OCI-LY7 (cell line): ENCODE results near the gene IL26. TPM values are rescaled to one million over a fixed set of nuclear protein-coding genes. Genes with fewer than 3 reads are reported as not detected.
A peak's percentile ranks its signal among the peaks of the same experiment; 100 is the strongest.

Experiments used
- BruUV-seq: library from RNA; stranded (reverse); fragments of 400-500 nt; replicated peaks from 2 replicates; lab custom pipeline; 2021; lab: Mats Ljungman, UMichigan
- CTCF ChIA-PET: fragments of 300-600 bp; sonication (Branson Sonifier 250); formaldehyde crosslinking; loops from one replicate; lab custom pipeline; 2022; ENCODE audit warnings: antibody characterized with exemption; ENCODE audit not compliant: unreplicated experiment; lab: Charles Lee
- POLR2A ChIA-PET: fragments of 300-600 bp; sonication (Branson Sonifier 250); formaldehyde crosslinking; loops from one replicate; lab custom pipeline; 2022; ENCODE audit warnings: antibody characterized with exemption; lab: Charles Lee
- DNase-seq: peaks from one replicate; pipeline ENCODE4 v3.0.0-alpha.2; 2015; ENCODE audit warnings: low spot score
- H2AFZ ChIP-seq: fragments of 200-600 bp; sonication (generic), shearing (Covaris generic); 2 replicates; pipeline ENCODE4 v1.6.1; 2014; ENCODE audit warnings: mild to moderate bottlenecking, antibody characterized with exemption, low read length, moderate library complexity
- H3K27ac ChIP-seq: fragments of 200-600 bp; sonication (generic); 2 replicates; pipeline ENCODE4 v1.5.1; 2014; ENCODE audit warnings: mixed run types, low read depth, mild to moderate bottlenecking, moderate library complexity, low read length, inconsistent platforms; ENCODE audit not compliant: poor library complexity, severe bottlenecking
- H3K36me3 ChIP-seq: fragments of 200-600 bp; sonication (generic); 2 replicates; pipeline ENCODE4 v1.6.1; 2014; ENCODE audit warnings: mild to moderate bottlenecking, antibody characterized with exemption, low read length, moderate library complexity, mixed read lengths; ENCODE audit not compliant: insufficient read depth
- H3K4me1 ChIP-seq: fragments of 200-600 bp; sonication (generic); 2 replicates; pipeline ENCODE4 v1.5.1; 2014; ENCODE audit warnings: mild to moderate bottlenecking, low read length; ENCODE audit not compliant: insufficient read depth, poor library complexity, severe bottlenecking
- H3K4me2 ChIP-seq: fragments of 200-600 bp; sonication (generic); 2 replicates; pipeline ENCODE4 v1.6.1; 2014; ENCODE audit warnings: mild to moderate bottlenecking, low read length
- H3K4me3 ChIP-seq: fragments of 200-600 bp; sonication (generic); 2 replicates; pipeline ENCODE4 v1.5.1; 2014; ENCODE audit warnings: mild to moderate bottlenecking, low read depth, low read length; ENCODE audit not compliant: poor library complexity, severe bottlenecking
- H3K79me2 ChIP-seq: fragments of 200-600 bp; sonication (generic); 2 replicates; pipeline ENCODE4 v1.6.1; 2016; ENCODE audit warnings: low read depth, mild to moderate bottlenecking, low read length, moderate library complexity, mixed read lengths; ENCODE audit not compliant: insufficient read depth
- H3K9me2 ChIP-seq: fragments of 200-600 bp; sonication (generic); 2 replicates; pipeline ENCODE4 v1.6.1; 2016; ENCODE audit warnings: mild to moderate bottlenecking, low read length, mixed read lengths; ENCODE audit not compliant: insufficient read depth
- H3K9me3 ChIP-seq: fragments of 200-600 bp; sonication (generic); 2 replicates; pipeline ENCODE4 v1.6.1; 2014; ENCODE audit warnings: mild to moderate bottlenecking, mixed run types, low read length, mixed read lengths
- H4K20me1 ChIP-seq: fragments of 200-600 bp; sonication (generic); 2 replicates; pipeline ENCODE4 v1.6.1; 2014; ENCODE audit warnings: mild to moderate bottlenecking, antibody characterized with exemption, low read length, moderate library complexity, mixed read lengths; ENCODE audit not compliant: insufficient read depth
- CTCF ChIP-seq: fragments of 200-600 bp; sonication (generic); conservative IDR thresholded peaks from 2 replicates; pipeline ENCODE4 v1.5.1; 2014; ENCODE audit warnings: mild to moderate bottlenecking, antibody characterized with exemption, low read length, moderate library complexity, mixed read lengths
- EZH2phosphoT487 ChIP-seq: fragments of 200-600 bp; sonication (generic); IDR thresholded peaks from 2 replicates; pipeline ENCODE4 v1.6.1; 2018; ENCODE audit warnings: low read depth, borderline replicate concordance, mild to moderate bottlenecking, mixed run types, antibody characterized with exemption, low read length, moderate library complexity, mixed read lengths
- intact Hi-C: fragments of 100-400 bp; cut with micrococcal nuclease; formaldehyde crosslinking; loops from one replicate; pipeline ENCODE4 v1.10.0; 2022; ENCODE audit not compliant: unreplicated experiment
- total RNA-seq, 2 experiments: library from RNA; depleted of rRNA in 1 of 2; stranded (reverse); fragments of >200 nt in 1 of 2; shearing (Covaris generic) in 1 of 2; gene quantifications; 2 replicates each; pipeline ENCODE4 v1.2.3, GENCODE V29; 2014 to 2022

IL26 gene
- total RNA-seq, 2 experiments from 2014 or later, result not detected

- Histone ChIP-seq H3K27ac (no peak overlapping the region), H3K9me3 (no peaks in the 10 kb centered on the region), H2AFZ (no peak overlapping the region), H3K79me2 (no peaks in the 10 kb centered on the region), H3K4me3 (no peak overlapping the region), H4K20me1 (no peaks in the 10 kb centered on the region), H3K9me2 (no peaks in the 10 kb centered on the region), H3K4me1 (peaks cover 10% of the 10 kb centered on the region), H3K36me3 (no peaks in the 10 kb centered on the region), H3K4me2 (no peak overlapping the region)
- CTCF ChIA-PET, result no interaction called here
- DNase-seq, result no peak
- POLR2A ChIA-PET, result interaction anchor here (0.7 to 1.7 kb wide), 3 partner anchors 9 to 48 kb away, joined by 3 read pairs; no protein-coding TSS in a partner anchor
- no peak for TF ChIP-seq EZH2phosphoT487
- no peak for TF ChIP-seq CTCF
- intact Hi-C loops, result no loop called here
- BruUV-seq, result no TSS peak
These were observed 35.8 kb downstream of the IL26 start for GRCh38 chr12:68189821-68190242.

- no TSS peak for BruUV-seq
- H3K36me3 ChIP-seq, result no peaks in the 10 kb centered on the region
- TF ChIP-seq EZH2phosphoT487, result no peak
- no peaks in the 10 kb centered on the region for H3K79me2 ChIP-seq
- H3K4me3 ChIP-seq, result no peak overlapping the region
- no peaks in the 10 kb centered on the region for H3K9me3 ChIP-seq
- no peak overlapping the region for H3K27ac ChIP-seq
- ChIA-PET CTCF (no interaction called here), POLR2A (interaction anchor here (0.6 to 0.9 kb wide), 2 partner anchors 31 to 1197 kb away, joined by 3 read pairs; no protein-coding TSS in a partner anchor)
- H2AFZ ChIP-seq, result no peak overlapping the region
- DNase-seq, result peak; percentile 13
- H3K9me2 ChIP-seq, result no peaks in the 10 kb centered on the region
- peaks cover 25% of the 10 kb centered on the region for H3K4me1 ChIP-seq
- H4K20me1 ChIP-seq, result no peaks in the 10 kb centered on the region
- H3K4me2 ChIP-seq, result no peak overlapping the region
- intact Hi-C loops, result no loop called here
These were observed 40.0 kb downstream of the IL26 start for GRCh38 chr12:68185598-68185997.

- no peaks in the 10 kb centered on the region for H4K20me1 ChIP-seq
- H3K9me3 ChIP-seq, result no peaks in the 10 kb centered on the region
- peaks cover 47% of the 10 kb centered on the region for H3K4me1 ChIP-seq
- no peak overlapping the region for H3K4me3 ChIP-seq
- peak overlapping the region; percentile 66 for H3K27ac ChIP-seq
- ChIA-PET POLR2A (interaction anchor here (0.7 to 1.7 kb wide), 11 partner anchors 8 to 429 kb away, joined by 3 to 7 read pairs (median 4); no protein-coding TSS in a partner anchor), CTCF (no interaction called here)
- no peaks in the 10 kb centered on the region for H3K79me2 ChIP-seq
- peak overlapping the region; percentile 49 for H3K4me2 ChIP-seq
- no TSS peak for BruUV-seq
- intact Hi-C loops, result no loop called here
- H3K36me3 ChIP-seq, result peaks cover 5% of the 10 kb centered on the region; the same call in 1 of the 2 replicates
- no peak for TF ChIP-seq EZH2phosphoT487
- no peak for TF ChIP-seq CTCF
- peak; percentile 88 for DNase-seq
- H2AFZ ChIP-seq, result peak overlapping the region; percentile 14; the same call in 1 of the 2 replicates
- no peaks in the 10 kb centered on the region for H3K9me2 ChIP-seq
These were observed 44.5 kb downstream of the IL26 start for GRCh38 chr12:68180792-68181744.
